OCI-M2 (cell line): ENCODE data around the gene CD164L2.
"Not testable (repeated sequence)": the region's sequence is repeated elsewhere in the genome, so short reads cannot be mapped to it uniquely, and the experiment has no call there.

Experiments
- DNase-seq: peaks from one replicate; lab custom pipeline; 2025; ENCODE audit not compliant: unreplicated experiment; lab: John Stamatoyannopoulos, UW

CD164L2 gene

GRCh38 chr1:27383039-27383605 lies at the start of gene CD164L2:
Gene CD164L2, minus strand, starts transcription at chr1:27383333. Its CDS starts 94 bp downstream, at chr1:27383239.
- DNase-seq: no peak

- DNase-seq: not testable (repeated sequence)
Observed at GRCh38 chr1:27432725-27433124, 49.6 kb upstream of the CD164L2 start.

GRCh38 chr1:27431601-27431940 lies 48.4 kb upstream of the CD164L2 start:
- DNase-seq: no peak

GRCh38 chr1:27430903-27431600 lies 47.9 kb upstream of the CD164L2 start:
- no peak for DNase-seq

GRCh38 chr1:27429029-27429425 lies 45.9 kb upstream of the CD164L2 start:
- DNase-seq: no peak

- DNase-seq: no peak
Observed at GRCh38 chr1:27428316-27429028, 45.3 kb upstream of the CD164L2 start.

GRCh38 chr1:27427816-27428315 lies 44.7 kb upstream of the CD164L2 start:
- no peak for DNase-seq

- no peak for DNase-seq
Observed at GRCh38 chr1:27427329-27427728, 44.2 kb upstream of the CD164L2 start.

- no peak for DNase-seq
Observed at GRCh38 chr1:27423709-27424108, 40.6 kb upstream of the CD164L2 start.

GRCh38 chr1:27418326-27419185 lies 35.4 kb upstream of the CD164L2 start:
- no peak for DNase-seq

- DNase-seq: no peak
Observed at GRCh38 chr1:27417713-27418112, 34.6 kb upstream of the CD164L2 start.

- DNase-seq: no peak
Observed at GRCh38 chr1:27416387-27417111, 33.4 kb upstream of the CD164L2 start.

- DNase-seq: no peak
Observed at GRCh38 chr1:27414091-27414490, 31.0 kb upstream of the CD164L2 start.

- DNase-seq: no peak
Observed at GRCh38 chr1:27413004-27413403, 29.9 kb upstream of the CD164L2 start.

- DNase-seq: no peak
Observed at GRCh38 chr1:27412502-27412901, 29.4 kb upstream of the CD164L2 start.

GRCh38 chr1:27410709-27411108 lies 27.6 kb upstream of the CD164L2 start:
- no peak for DNase-seq

- no peak for DNase-seq
Observed at GRCh38 chr1:27409669-27410068, 26.5 kb upstream of the CD164L2 start.

- DNase-seq: no peak
Observed at GRCh38 chr1:27408151-27408550, 25.0 kb upstream of the CD164L2 start.

- not testable (repeated sequence) for DNase-seq
Observed at GRCh38 chr1:27406791-27407190, 23.7 kb upstream of the CD164L2 start.

- DNase-seq: no peak
Observed at GRCh38 chr1:27406362-27406680, 23.2 kb upstream of the CD164L2 start.
